Measurements from ENCODE around the gene AEBP2. TPM values are rescaled to one million over a fixed set of nuclear protein-coding genes. Genes with fewer than 3 reads are reported as not detected.
"Not testable (repeated sequence)": the region's sequence is repeated elsewhere in the genome, so short reads cannot be mapped to it uniquely, and the experiment has no call there.

The AEBP2 gene
- total RNA-seq, result 64.9 and 68.5 TPM in 2 replicates
- long read RNA-seq, partial matches to known transcripts, result 3 of 13 reads
- long read RNA-seq, other reads (novel, unspliced or antisense), result 9 of 13 reads

- TF ChIP-seq, protein P1, sequence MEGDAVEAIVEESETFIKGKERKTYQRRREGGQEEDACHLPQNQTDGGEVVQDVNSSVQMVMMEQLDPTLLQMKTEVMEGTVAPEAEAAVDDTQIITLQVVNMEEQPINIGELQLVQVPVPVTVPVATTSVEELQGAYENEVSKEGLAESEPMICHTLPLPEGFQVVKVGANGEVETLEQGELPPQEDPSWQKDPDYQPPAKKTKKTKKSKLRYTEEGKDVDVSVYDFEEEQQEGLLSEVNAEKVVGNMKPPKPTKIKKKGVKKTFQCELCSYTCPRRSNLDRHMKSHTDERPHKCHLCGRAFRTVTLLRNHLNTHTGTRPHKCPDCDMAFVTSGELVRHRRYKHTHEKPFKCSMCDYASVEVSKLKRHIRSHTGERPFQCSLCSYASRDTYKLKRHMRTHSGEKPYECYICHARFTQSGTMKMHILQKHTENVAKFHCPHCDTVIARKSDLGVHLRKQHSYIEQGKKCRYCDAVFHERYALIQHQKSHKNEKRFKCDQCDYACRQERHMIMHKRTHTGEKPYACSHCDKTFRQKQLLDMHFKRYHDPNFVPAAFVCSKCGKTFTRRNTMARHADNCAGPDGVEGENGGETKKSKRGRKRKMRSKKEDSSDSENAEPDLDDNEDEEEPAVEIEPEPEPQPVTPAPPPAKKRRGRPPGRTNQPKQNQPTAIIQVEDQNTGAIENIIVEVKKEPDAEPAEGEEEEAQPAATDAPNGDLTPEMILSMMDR (IDR thresholded peaks at IDR 0.05; ENCODE audit: unreplicated experiment), result no peak
- Mint-ChIP-seq H3K27me3 (peaks cover 22% of the 10 kb centered on the region), H3K4me3 (ENCODE audit: low read depth) (peak within 1 kb of the TSS; percentile 98), H3K4me1 (ENCODE audit: low read depth) (peaks cover 19% of the 10 kb centered on the region), H3K36me3 (ENCODE audit: insufficient read depth) (peaks cover 6% of the 10 kb centered on the region), H3K9me3 (ENCODE audit: low read depth) (peaks cover 3% of the 10 kb centered on the region), H3K27ac (peak within 1 kb of the TSS; percentile 98)
- peak; percentile 87 for DNase-seq (ENCODE audit: low spot score, unreplicated experiment)
Measured at GRCh38 chr12:19439059-19440018, at the start of gene AEBP2. Gene AEBP2 (plus strand): TSS chr12:19439492. CDS start chr12:19439700, 208 bp downstream.

GRCh38 chr12:19390051-19390598 is 49.2 kb upstream of the AEBP2 start:
- Mint-ChIP-seq H3K36me3 (ENCODE audit: insufficient read depth) (peaks cover 8% of the 10 kb centered on the region), H3K4me1 (ENCODE audit: low read depth) (no peaks in the 10 kb centered on the region), H3K27ac (no peak overlapping the region), H3K9me3 (ENCODE audit: low read depth) (no peaks in the 10 kb centered on the region), H3K4me3 (ENCODE audit: low read depth) (no peak overlapping the region), H3K27me3 (no peaks in the 10 kb centered on the region)
- DNase-seq (ENCODE audit: low spot score, unreplicated experiment), result no peak
- TF ChIP-seq, protein P1 (IDR thresholded peaks at IDR 0.05; ENCODE audit: unreplicated experiment), result no peak

GRCh38 chr12:19392644-19393043 is 46.6 kb upstream of the AEBP2 start:
- not testable (repeated sequence) for H3K9me3 Mint-ChIP-seq (ENCODE audit: low read depth); H3K4me3 Mint-ChIP-seq (ENCODE audit: low read depth); H3K4me1 Mint-ChIP-seq (ENCODE audit: low read depth); H3K36me3 Mint-ChIP-seq (ENCODE audit: insufficient read depth); DNase-seq (ENCODE audit: low spot score, unreplicated experiment); H3K27me3 Mint-ChIP-seq
- peak overlapping the region; percentile 70 for H3K27ac Mint-ChIP-seq

GRCh38 chr12:19394385-19394784 is 44.9 kb upstream of the AEBP2 start:
- DNase-seq (ENCODE audit: low spot score, unreplicated experiment), result no peak
- Mint-ChIP-seq H3K4me1 (ENCODE audit: low read depth) (no peaks in the 10 kb centered on the region), H3K27me3 (no peaks in the 10 kb centered on the region), H3K36me3 (ENCODE audit: insufficient read depth) (no peaks in the 10 kb centered on the region), H3K4me3 (ENCODE audit: low read depth) (no peak overlapping the region), H3K9me3 (ENCODE audit: low read depth) (no peaks in the 10 kb centered on the region), H3K27ac (no peak overlapping the region)
- TF ChIP-seq, protein P1 (IDR thresholded peaks at IDR 0.05; ENCODE audit: unreplicated experiment), result no peak

- TF ChIP-seq, protein P1 (IDR thresholded peaks at IDR 0.05; ENCODE audit: unreplicated experiment), result no peak
- no peak for DNase-seq (ENCODE audit: low spot score, unreplicated experiment)
- Mint-ChIP-seq H3K4me1 (ENCODE audit: low read depth) (no peaks in the 10 kb centered on the region), H3K9me3 (ENCODE audit: low read depth) (no peaks in the 10 kb centered on the region), H3K4me3 (ENCODE audit: low read depth) (no peak overlapping the region), H3K27me3 (no peaks in the 10 kb centered on the region), H3K27ac (no peak overlapping the region), H3K36me3 (ENCODE audit: insufficient read depth) (no peaks in the 10 kb centered on the region)
Measured at GRCh38 chr12:19397534-19397933, 41.8 kb upstream of the AEBP2 start.
